HepG2 (cell line): Measurements from ENCODE around the gene SUCLG2. TPM values are rescaled to one million over a fixed set of nuclear protein-coding genes. Genes with fewer than 3 reads are reported as not detected.

Source experiments
- ATAC-seq: fragments of 200-7000 bp; cut with Tn5 transposase; 3 replicates; pipeline ENCODE4 v1.9.1; 2020; ENCODE audit warnings: mild to moderate bottlenecking, moderate library complexity
- BruUV-seq: library from RNA; stranded (reverse); fragments of 400-500 nt; replicated peaks from 2 replicates; lab custom pipeline; 2021; lab: Mats Ljungman, UMichigan
- CTCF ChIA-PET: fragments of 300-600 bp; formaldehyde crosslinking; extraction: SDS; loops from one replicate; lab custom pipeline; 2021; ENCODE audit warnings: low total read pairs, inconsistent platforms, low intra/inter-chr PET ratio; lab: Yijun Ruan, JAX
- POLR2A ChIA-PET: fragments of 350-600 bp; sonication (Branson Sonifier 250); formaldehyde crosslinking; loops from one replicate; lab custom pipeline; 2020; ENCODE audit warnings: antibody characterized with exemption, inconsistent platforms; lab: Yijun Ruan, JAX
- DNase-seq: peaks from one replicate; pipeline ENCODE4 v3.0.0-alpha.2; 2015; ENCODE audit warnings: low spot score
- FAIRE-seq: peaks from 3 replicates; lab custom pipeline; 2011; peaks lifted over from hg19 to GRCh38; lab: Jason Lieb, UNC
- H2AFZ ChIP-seq: one replicate; pipeline ENCODE4 v1.6.1; 2011; ENCODE audit warnings: low read length, inconsistent platforms
- H3K27ac ChIP-seq: fragments of 300-600 bp; 3 replicates; pipeline ENCODE4 v1.8.0; 2011; ENCODE audit warnings: mixed run types, mild to moderate bottlenecking, mixed read lengths, low read length, inconsistent platforms; ENCODE audit not compliant: insufficient read depth; ENCODE audit errors: extremely low read length
- H3K27me3 ChIP-seq, 2 experiments: fragments of 200-600 bp in 1 of 2; 2 replicates in 1 of 2; 3 replicates in 1 of 2; pipeline versions ENCODE4 v1.6.0 to v1.8.0; 2011; ENCODE audit warnings: low read length in 2 of 2, mild to moderate bottlenecking in 2 of 2, moderate library complexity in 2 of 2, inconsistent platforms in 1 of 2; ENCODE audit not compliant: insufficient read depth in 2 of 2, control insufficient read depth in 1 of 2
- H3K36me3 ChIP-seq, 2 experiments: fragments of 200-600 bp in 1 of 2; replicated peaks in 1 of 2; 2 replicates in 1 of 2; 3 replicates in 1 of 2; pipeline versions ENCODE4 v1.5.1 to v1.8.0; 2011; ENCODE audit warnings: low read length in 2 of 2, inconsistent platforms in 1 of 2; ENCODE audit not compliant: insufficient read depth in 2 of 2, control insufficient read depth in 1 of 2
- H3K4me1 ChIP-seq: 2 replicates; pipeline ENCODE4 v1.5.1; 2012; ENCODE audit warnings: low read length, inconsistent platforms; ENCODE audit not compliant: insufficient read depth
- H3K4me2 ChIP-seq: 2 replicates; pipeline ENCODE4 v1.6.0; 2011; ENCODE audit warnings: low read depth, low read length, inconsistent platforms
- H3K4me3 ChIP-seq, 3 experiments: fragments of 200-600 bp in 1 of 3; sonication (generic), shearing (Covaris generic) in 1 of 3; replicated peaks in 1 of 3; 2 replicates each; pipeline ENCODE4 v1.5.1; 2011 to 2016; ENCODE audit warnings: low read length in 3 of 3, inconsistent platforms in 2 of 3, low read depth in 2 of 3, mild to moderate bottlenecking in 2 of 3, control low read depth in 1 of 3, mixed read lengths in 1 of 3; ENCODE audit not compliant: insufficient read depth in 1 of 3
- H3K79me2 ChIP-seq: one replicate; pipeline ENCODE4 v1.6.1; 2011; ENCODE audit warnings: low read length, inconsistent platforms; ENCODE audit not compliant: insufficient read depth
- H3K9ac ChIP-seq: 2 replicates; pipeline ENCODE4 v1.6.0; 2011; ENCODE audit warnings: mild to moderate bottlenecking, low read depth, low read length, inconsistent platforms; ENCODE audit not compliant: insufficient read depth
- H3K9me3 ChIP-seq: 2 replicates; pipeline ENCODE4 v1.5.1; 2012; ENCODE audit warnings: mild to moderate bottlenecking, low read length
- H4K20me1 ChIP-seq: 2 replicates; pipeline ENCODE4 v1.6.0; 2011; ENCODE audit warnings: inconsistent platforms, mild to moderate bottlenecking, low read length, moderate library complexity; ENCODE audit not compliant: insufficient read depth
- MATR3 ChIP-seq: sonication (generic); formaldehyde crosslinking; IDR thresholded peaks from 2 replicates; pipeline ENCODE4 v1.4.0; 2020; ENCODE audit warnings: missing genetic modification reagents
- STAG1 ChIP-seq: sonication (generic); formaldehyde crosslinking; IDR thresholded peaks from 2 replicates; pipeline ENCODE4 v1.4.0; 2020; ENCODE audit warnings: missing genetic modification reagents
- ZNF256 ChIP-seq: sonication (generic); formaldehyde crosslinking; conservative IDR thresholded peaks from 2 replicates; pipeline ENCODE4 v1.4.0; 2020; ENCODE audit warnings: missing genetic modification reagents
- ZNF446 ChIP-seq: sonication (generic); formaldehyde crosslinking; IDR thresholded peaks from 2 replicates; pipeline ENCODE4 v1.5.0; 2020; ENCODE audit warnings: mild to moderate bottlenecking, missing genetic modification reagents
- whole genome bisulfite sequencing: methylation state at CpG from one replicate; pipeline ENCODE4 v1.1.6; 2017; ENCODE audit warnings: low lambda C conversion rate; 5-methylcytosine and 5-hydroxymethylcytosine counted together
- in situ Hi-C: cut with HindIII; loops from 2 replicates; pipeline ENCODE4 v1.10.0; 2017; ENCODE audit warnings: low pct_unique_long_range_greater_than_20kb; ENCODE audit not compliant: extremely low pct_ligation_motif_present
- intact Hi-C: fragments of 100-400 bp; cut with micrococcal nuclease; formaldehyde crosslinking; loops from one replicate; pipeline ENCODE4 v1.10.0; 2022; ENCODE audit not compliant: unreplicated experiment
- polyA plus RNA-seq, 8 experiments: library from polyadenylated mRNA; depleted of rRNA in 3 of 8; stranded (reverse) in 7 of 8; unstranded in 1 of 8; fragments of >200 nt; fragmentation: Illumina TruSeq in 4 of 8; extraction: Trizol in 4 of 8; gene quantifications; 2 replicates each; pipeline versions ENCODE4 v1.2.1 to v1.2.3, GENCODE V29; 2011 to 2016; ENCODE audit warnings: low read depth in 4 of 8, missing spikeins in 1 of 8, mixed read lengths in 1 of 8; ENCODE audit not compliant: insufficient read depth in 1 of 8
- total RNA-seq, 5 experiments: library from RNA; depleted of rRNA; stranded (reverse); fragments of >200 nt; fragmentation: Illumina TruSeq; extraction: Trizol; gene quantifications; 2 replicates each; pipeline ENCODE4 v1.2.3, GENCODE V29; 2016; ENCODE audit warnings: low read depth in 1 of 5

Gene SUCLG2
- total and polyA plus RNA-seq, 2 of the 13 experiments (the other 11 are each of a cell fraction or from before 2014, with no cell fraction given) = 21.4 to 64.9 TPM

DNA sequence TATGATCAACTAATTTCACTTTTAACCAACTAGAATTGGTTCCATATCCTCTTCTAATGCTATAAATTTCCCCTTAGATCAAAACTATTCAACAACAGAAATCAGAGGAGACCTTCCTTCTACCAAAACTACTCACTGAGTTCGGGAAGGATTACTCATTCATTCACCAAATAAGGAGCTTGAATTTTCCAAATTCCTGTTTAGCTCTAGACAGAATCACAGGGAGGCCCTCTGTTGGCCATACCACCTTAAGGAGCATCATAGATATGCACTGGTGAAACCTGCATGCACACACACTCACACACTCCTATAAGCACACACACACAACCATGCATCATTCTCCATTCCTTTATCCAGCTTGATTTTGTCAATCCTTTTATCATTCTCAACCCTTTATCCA, 49.0 kb downstream of the SUCLG2 start:
- Histone ChIP-seq H3K4me3 (no peak overlapping the region), H3K9me3 (no peaks in the 10 kb centered on the region), H3K27me3 (no peaks in the 10 kb centered on the region), H3K36me3 (peaks cover 12 to 33% of the 10 kb centered on the region in 2 experiments), H2AFZ (no peak overlapping the region), H3K27ac (no peak overlapping the region), H3K4me2 (no peak overlapping the region), H3K9ac (no peak overlapping the region), H3K79me2 (no peaks in the 10 kb centered on the region), H4K20me1 (no peaks in the 10 kb centered on the region), H3K4me1 (peaks cover 4% of the 10 kb centered on the region; the same call in 1 of the 2 replicates)
- no peak for DNase-seq
- in situ Hi-C loops (no loop called here), intact Hi-C loops (no loop called here)
- WGBS = 73% methylated on average over 1 of the region's 1 CpG
- no TSS peak for BruUV-seq
- ATAC-seq = peak; percentile 41; the same call in 1 of the 3 replicates
- POLR2A ChIA-PET = no interaction called here
- peak; percentile 4 for FAIRE-seq
- CTCF ChIA-PET = no interaction called here
- TF ChIP-seq STAG1 (CRISPR knock-in tag) (peak; percentile 31; the same call in 1 of the 2 replicates), MATR3 (no peak)

DNA sequence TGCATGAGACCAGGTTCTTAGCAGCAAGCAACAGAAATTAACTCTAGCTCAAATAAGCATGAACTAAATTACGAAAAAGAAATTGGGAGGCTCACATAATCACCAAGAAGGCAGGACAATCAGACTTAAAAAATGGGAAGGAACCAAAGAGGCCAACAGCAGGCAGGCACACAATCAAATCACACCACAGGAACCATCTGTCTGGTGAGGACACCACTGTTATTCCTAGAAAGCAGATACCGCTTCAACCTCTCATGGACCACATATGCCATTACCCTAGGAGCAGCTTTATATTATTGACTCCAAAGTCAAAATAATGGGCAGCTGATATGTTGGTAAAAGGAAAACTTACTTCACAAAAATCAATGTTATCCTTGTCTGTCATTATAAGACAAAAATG, 51.6 kb downstream of the SUCLG2 start:
- Histone ChIP-seq H4K20me1 (no peaks in the 10 kb centered on the region), H3K27me3 (no peaks in the 10 kb centered on the region), H3K4me3 (no peak overlapping the region), H3K4me1 (no peaks in the 10 kb centered on the region), H3K9ac (no peak overlapping the region), H2AFZ (no peak overlapping the region), H3K4me2 (no peak overlapping the region), H3K27ac (no peak overlapping the region), H3K79me2 (no peaks in the 10 kb centered on the region), H3K36me3 (peaks cover 4 to 21% of the 10 kb centered on the region in 2 experiments; a peak in 4 of 5 replicates), H3K9me3 (no peaks in the 10 kb centered on the region)
- TF ChIP-seq ZNF446 (CRISPR knock-in tag) (no peak), ZNF256 (CRISPR knock-in tag) (no peak)
- intact Hi-C loops (no loop called here), in situ Hi-C loops (no loop called here)
- FAIRE-seq (no peak), DNase-seq (no peak), ATAC-seq (no peak)
- ChIA-PET POLR2A (no interaction called here), CTCF (no interaction called here)
- WGBS = 100% methylated on average over 2 of the region's 2 CpGs
- BruUV-seq = no TSS peak
